SK-N-SH (cell line): ENCODE data around the gene FOXK1. TPM values are rescaled to one million over a fixed set of nuclear protein-coding genes. Genes with fewer than 3 reads are reported as not detected.

ENCODE experiments used
- CTCF ChIP-seq: fragments of 200-600 bp; sonication (generic); IDR thresholded peaks from 2 replicates; pipeline ENCODE4 v1.6.1; 2017; ENCODE audit warnings: antibody characterized with exemption, mild to moderate bottlenecking, moderate library complexity
- EP300 ChIP-seq, 2 experiments: IDR thresholded peaks; 2 replicates each; pipeline versions ENCODE4 v1.4.0 to v1.6.1; 2012; ENCODE audit warnings: borderline replicate concordance in 1 of 2, low read depth in 1 of 2, low read length in 1 of 2
- FOSL2 ChIP-seq: IDR thresholded peaks from 2 replicates; pipeline ENCODE4 v1.4.0; 2012; ENCODE audit warnings: low read depth, mild to moderate bottlenecking, moderate library complexity, borderline replicate concordance
- IRF3 ChIP-seq: fragments of 150-350 bp; IDR thresholded peaks from 2 replicates; pipeline ENCODE4 v1.6.1; 2016; ENCODE audit warnings: mild to moderate bottlenecking, low read depth, low read length
- MAX ChIP-seq: IDR thresholded peaks from 2 replicates; pipeline ENCODE4 v1.4.0; 2012; ENCODE audit warnings: low read depth
- NRF1 ChIP-seq: IDR thresholded peaks from 2 replicates; pipeline ENCODE4 v1.6.1; 2012; ENCODE audit warnings: low read depth, mild to moderate bottlenecking, low read length
- PBX3 ChIP-seq: IDR thresholded peaks from 2 replicates; pipeline ENCODE4; 2012
- POLR2AphosphoS5 ChIP-seq: IDR thresholded peaks from 2 replicates; pipeline ENCODE4 v1.6.1; 2012; ENCODE audit warnings: low read depth, low read length
- SIN3A ChIP-seq: IDR thresholded peaks from 2 replicates; pipeline ENCODE4 v1.6.1; 2012; ENCODE audit warnings: low read depth, mild to moderate bottlenecking, low read length, moderate library complexity, borderline replicate concordance
- TEAD4 ChIP-seq: IDR thresholded peaks from 2 replicates; pipeline ENCODE4 v1.4.0; 2012; ENCODE audit warnings: mild to moderate bottlenecking, borderline replicate concordance; ENCODE audit not compliant: insufficient read depth
- polyA plus RNA-seq, 3 experiments: library from polyadenylated mRNA; depleted of rRNA; stranded (reverse); fragments of >200 nt; gene quantifications; 2 replicates each; pipeline ENCODE4 v1.2.3, GENCODE V29; 2012
- TF ChIP-seq, protein P1 (sequence below): IDR thresholded peaks from 2 replicates; pipeline ENCODE4 v1.6.1; 2012; ENCODE audit warnings: mild to moderate bottlenecking, low read depth, low read length, moderate library complexity

FOXK1 gene
- polyA plus RNA-seq, 1 of the 3 experiments (the other 2 are of a cell fraction): 4.7 TPM

GRCh38 chr7:4815609-4816418 is 133.7 kb downstream of the FOXK1 start (continued):
- TF ChIP-seq, protein P1, sequence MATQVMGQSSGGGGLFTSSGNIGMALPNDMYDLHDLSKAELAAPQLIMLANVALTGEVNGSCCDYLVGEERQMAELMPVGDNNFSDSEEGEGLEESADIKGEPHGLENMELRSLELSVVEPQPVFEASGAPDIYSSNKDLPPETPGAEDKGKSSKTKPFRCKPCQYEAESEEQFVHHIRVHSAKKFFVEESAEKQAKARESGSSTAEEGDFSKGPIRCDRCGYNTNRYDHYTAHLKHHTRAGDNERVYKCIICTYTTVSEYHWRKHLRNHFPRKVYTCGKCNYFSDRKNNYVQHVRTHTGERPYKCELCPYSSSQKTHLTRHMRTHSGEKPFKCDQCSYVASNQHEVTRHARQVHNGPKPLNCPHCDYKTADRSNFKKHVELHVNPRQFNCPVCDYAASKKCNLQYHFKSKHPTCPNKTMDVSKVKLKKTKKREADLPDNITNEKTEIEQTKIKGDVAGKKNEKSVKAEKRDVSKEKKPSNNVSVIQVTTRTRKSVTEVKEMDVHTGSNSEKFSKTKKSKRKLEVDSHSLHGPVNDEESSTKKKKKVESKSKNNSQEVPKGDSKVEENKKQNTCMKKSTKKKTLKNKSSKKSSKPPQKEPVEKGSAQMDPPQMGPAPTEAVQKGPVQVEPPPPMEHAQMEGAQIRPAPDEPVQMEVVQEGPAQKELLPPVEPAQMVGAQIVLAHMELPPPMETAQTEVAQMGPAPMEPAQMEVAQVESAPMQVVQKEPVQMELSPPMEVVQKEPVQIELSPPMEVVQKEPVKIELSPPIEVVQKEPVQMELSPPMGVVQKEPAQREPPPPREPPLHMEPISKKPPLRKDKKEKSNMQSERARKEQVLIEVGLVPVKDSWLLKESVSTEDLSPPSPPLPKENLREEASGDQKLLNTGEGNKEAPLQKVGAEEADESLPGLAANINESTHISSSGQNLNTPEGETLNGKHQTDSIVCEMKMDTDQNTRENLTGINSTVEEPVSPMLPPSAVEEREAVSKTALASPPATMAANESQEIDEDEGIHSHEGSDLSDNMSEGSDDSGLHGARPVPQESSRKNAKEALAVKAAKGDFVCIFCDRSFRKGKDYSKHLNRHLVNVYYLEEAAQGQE: no peak
- TF ChIP-seq POLR2AphosphoS5: no peak
- TF ChIP-seq TEAD4: no peak
- no peak for TF ChIP-seq MAX
- no peak for TF ChIP-seq IRF3
- TF ChIP-seq SIN3A: no peak
- no peak for TF ChIP-seq EP300 (IDR thresholded peaks at IDR 0.05; ENCODE audit: borderline replicate concordance in 1 of 2, low read depth in 1 of 2, low read length in 1 of 2)
- no peak for TF ChIP-seq CTCF
- TF ChIP-seq NRF1: no peak
- no peak for TF ChIP-seq FOSL2
- no peak for TF ChIP-seq PBX3
